Measurements from ENCODE around the gene CLEC2D.

GRCh38 chr12:9707864-9708808 is 38.6 kb downstream of the CLEC2D start:
- TF ChIP-seq POLR2A (IDR thresholded peaks at IDR 0.05; ENCODE audit: low read length), result no peak
- no peak for TF ChIP-seq GATA1 (IDR thresholded peaks at IDR 0.05; ENCODE audit: low read depth, low read length)

Data from erythroblast (primary cell).